PC-3 (cell line): ENCODE results near the gene CAMK1D. TPM values are rescaled to one million over a fixed set of nuclear protein-coding genes. Genes with fewer than 3 reads are reported as not detected.

ENCODE experiments used
- ATAC-seq: fragments of 200-7000 bp; cut with Tn5 transposase; 2 replicates; pipeline ENCODE4 v1.9.1; 2020; ENCODE audit warnings: mild to moderate bottlenecking, moderate library complexity
- BruUV-seq: library from RNA; stranded (reverse); fragments of 400-500 nt; replicated peaks from 2 replicates; lab custom pipeline; 2021; lab: Mats Ljungman, UMichigan
- CTCF ChIA-PET: fragments of 300-600 bp; sonication (Branson Sonifier 250); formaldehyde crosslinking; loops from one replicate; lab custom pipeline; 2022; ENCODE audit warnings: antibody characterized with exemption; lab: Charles Lee
- POLR2A ChIA-PET: fragments of 300-600 bp; sonication (Branson Sonifier 250); formaldehyde crosslinking; loops from one replicate; lab custom pipeline; 2022; ENCODE audit warnings: antibody characterized with exemption; ENCODE audit not compliant: unreplicated experiment; lab: Charles Lee
- DNase-seq: peaks from one replicate; pipeline ENCODE4 v3.0.0-alpha.2; 2015
- H2AFZ ChIP-seq: fragments of 300-600 bp; sonication (generic); 2 replicates; pipeline ENCODE4 v1.6.0; 2016; ENCODE audit warnings: antibody characterized with exemption, low read length
- H3F3A ChIP-seq: fragments of 300-600 bp; sonication (generic); one replicate; pipeline ENCODE4 v1.6.0; 2017; ENCODE audit warnings: antibody characterized with exemption, low read length, control low read depth, mild to moderate bottlenecking; ENCODE audit not compliant: unreplicated experiment
- H3K27ac ChIP-seq: fragments of 300-600 bp; sonication (generic); 2 replicates; pipeline ENCODE4 v1.5.1; 2016; ENCODE audit warnings: mild to moderate bottlenecking, low read length
- H3K27me3 ChIP-seq: fragments of 300-600 bp; sonication (generic); 2 replicates; pipeline ENCODE4 v1.6.1; 2016; ENCODE audit warnings: low read length, mixed read lengths
- H3K36me3 ChIP-seq: fragments of 300-600 bp; sonication (generic); 2 replicates; pipeline ENCODE4 v1.6.1; 2016; ENCODE audit warnings: low read depth, mixed run types, low read length, mixed read lengths
- H3K4me1 ChIP-seq: fragments of 300-600 bp; sonication (generic); 2 replicates; pipeline ENCODE4 v1.5.1; 2016; ENCODE audit warnings: low read length; ENCODE audit not compliant: insufficient read depth
- H3K4me2 ChIP-seq: fragments of 300-600 bp; sonication (generic); 2 replicates; pipeline ENCODE4 v1.6.0; 2016; ENCODE audit warnings: low read length
- H3K4me3 ChIP-seq: fragments of 300-600 bp; sonication (generic); 2 replicates; pipeline ENCODE4 v1.5.1; 2016; ENCODE audit warnings: mild to moderate bottlenecking, low read length, mixed read lengths
- H3K79me2 ChIP-seq: fragments of 300-600 bp; sonication (generic); 2 replicates; pipeline ENCODE4 v1.6.1; 2017; ENCODE audit warnings: low read length, mixed read lengths
- H3K9ac ChIP-seq: fragments of 300-600 bp; sonication (generic); 2 replicates; pipeline ENCODE4 v1.6.0; 2016; ENCODE audit warnings: mild to moderate bottlenecking, low read length
- H3K9me2 ChIP-seq: fragments of 300-600 bp; sonication (generic); replicated peaks from 2 replicates; pipeline ENCODE4 v1.6.1; 2016; ENCODE audit warnings: mixed run types, low read length, mixed read lengths
- H3K9me3 ChIP-seq: fragments of 300-600 bp; sonication (generic); 2 replicates; pipeline ENCODE4 v1.6.1; 2016; ENCODE audit warnings: low read length, mixed read lengths
- H4K20me1 ChIP-seq: fragments of 300-600 bp; sonication (generic); 2 replicates; pipeline ENCODE4 v1.6.1; 2016; ENCODE audit warnings: low read length, mixed read lengths
- EZH2 ChIP-seq: fragments of 300-600 bp; sonication (generic); IDR thresholded peaks from one replicate; pipeline ENCODE4 v1.6.1; 2017; ENCODE audit warnings: antibody characterized with exemption, mild to moderate bottlenecking, low read length; ENCODE audit not compliant: unreplicated experiment
- EZH2phosphoT487 ChIP-seq: fragments of 300-600 bp; sonication (generic); IDR thresholded peaks from 2 replicates; pipeline ENCODE4 v1.6.1; 2018; ENCODE audit warnings: mild to moderate bottlenecking, antibody characterized with exemption, low read length, borderline replicate concordance
- intact Hi-C: fragments of 100-400 bp; cut with micrococcal nuclease; formaldehyde crosslinking; loops from 2 replicates; pipeline ENCODE4 v1.9.0; 2023
- total RNA-seq: library from RNA; depleted of rRNA; stranded (reverse); fragments of >200 nt; gene quantifications from 2 replicates; pipeline ENCODE4 v1.2.3, GENCODE V29; 2014
- TF ChIP-seq, protein P1 (sequence below): fragments of 300-600 bp; sonication (generic); conservative IDR thresholded peaks from 2 replicates; pipeline ENCODE4 v1.5.1; 2017; ENCODE audit warnings: antibody characterized with exemption, low read depth, mild to moderate bottlenecking, low read length

Gene CAMK1D
- total RNA-seq, 1 experiment from 2014 or later, result 1.3 TPM

DNA sequence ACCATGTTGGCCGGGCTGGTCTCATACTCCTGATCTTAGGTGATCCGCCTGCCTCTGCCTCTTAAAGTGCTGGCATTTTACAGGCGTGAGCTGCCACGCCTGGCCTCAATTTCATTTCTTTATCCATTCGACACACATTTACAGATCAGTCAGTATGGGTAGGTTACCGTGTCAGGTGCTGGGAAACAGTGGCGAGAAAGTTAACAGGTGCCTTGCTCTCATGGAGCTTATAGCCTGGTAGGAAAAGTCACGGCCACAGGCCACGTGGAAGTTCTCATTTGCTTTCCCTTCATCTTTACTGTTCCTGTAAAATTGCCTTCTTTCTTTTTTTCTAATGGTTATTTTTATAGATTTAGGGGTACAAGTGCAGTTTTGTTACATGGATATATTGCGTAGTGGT lies 2.6 kb upstream of the CAMK1D start:
- POLR2A ChIA-PET, result interaction anchor here (0.7 kb wide), 1 partner anchor 211 kb away, joined by 15 read pairs; no protein-coding TSS in a partner anchor

DNA sequence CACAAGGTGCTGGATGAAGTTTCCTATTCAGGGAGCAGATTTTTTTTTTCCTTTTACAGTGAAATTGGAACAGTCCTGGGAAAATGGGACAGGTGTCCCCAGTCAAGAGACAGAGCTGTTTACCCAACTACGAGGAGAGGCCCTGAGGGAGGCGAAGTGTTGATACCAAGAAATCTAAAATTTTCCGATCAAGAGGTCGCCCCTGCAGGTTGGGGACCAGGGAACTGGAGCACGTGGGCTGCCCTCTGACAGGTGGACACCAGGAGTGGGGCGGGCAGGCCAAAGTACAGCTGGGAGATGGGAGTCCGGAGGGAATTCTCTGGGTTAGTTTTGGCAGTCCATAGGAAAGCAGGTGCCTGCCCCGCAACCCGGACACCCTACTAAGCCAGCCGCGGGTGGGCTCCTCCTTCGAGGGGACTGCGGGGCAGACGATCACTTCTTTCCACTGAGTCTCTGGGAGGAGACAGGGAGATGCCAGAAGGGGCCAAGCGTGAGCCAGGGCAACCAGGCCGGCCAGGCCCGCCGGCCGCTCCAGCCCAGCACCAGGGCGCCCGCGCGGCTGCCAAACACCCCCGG lies 965 bp upstream of the CAMK1D start:
- ChIA-PET POLR2A (interaction anchor here (0.6 to 0.7 kb wide), 2 partner anchors 63 to 623 kb away, joined by 3 to 6 read pairs; no protein-coding TSS in a partner anchor), CTCF (interaction anchor here (0.6 kb wide), 1 partner anchor 46 kb away, joined by 6 read pairs; no protein-coding TSS in a partner anchor)
- TF ChIP-seq EZH2phosphoT487, result no peak
- TF ChIP-seq, protein P1, sequence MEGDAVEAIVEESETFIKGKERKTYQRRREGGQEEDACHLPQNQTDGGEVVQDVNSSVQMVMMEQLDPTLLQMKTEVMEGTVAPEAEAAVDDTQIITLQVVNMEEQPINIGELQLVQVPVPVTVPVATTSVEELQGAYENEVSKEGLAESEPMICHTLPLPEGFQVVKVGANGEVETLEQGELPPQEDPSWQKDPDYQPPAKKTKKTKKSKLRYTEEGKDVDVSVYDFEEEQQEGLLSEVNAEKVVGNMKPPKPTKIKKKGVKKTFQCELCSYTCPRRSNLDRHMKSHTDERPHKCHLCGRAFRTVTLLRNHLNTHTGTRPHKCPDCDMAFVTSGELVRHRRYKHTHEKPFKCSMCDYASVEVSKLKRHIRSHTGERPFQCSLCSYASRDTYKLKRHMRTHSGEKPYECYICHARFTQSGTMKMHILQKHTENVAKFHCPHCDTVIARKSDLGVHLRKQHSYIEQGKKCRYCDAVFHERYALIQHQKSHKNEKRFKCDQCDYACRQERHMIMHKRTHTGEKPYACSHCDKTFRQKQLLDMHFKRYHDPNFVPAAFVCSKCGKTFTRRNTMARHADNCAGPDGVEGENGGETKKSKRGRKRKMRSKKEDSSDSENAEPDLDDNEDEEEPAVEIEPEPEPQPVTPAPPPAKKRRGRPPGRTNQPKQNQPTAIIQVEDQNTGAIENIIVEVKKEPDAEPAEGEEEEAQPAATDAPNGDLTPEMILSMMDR, result no peak
- no peak for TF ChIP-seq EZH2
- intact Hi-C loops, result no loop called here
- ATAC-seq, result no peak
- Histone ChIP-seq H3K4me1 (peaks cover 5% of the 10 kb centered on the region; the same call in 1 of the 2 replicates), H3K27me3 (no peaks in the 10 kb centered on the region), H3K36me3 (no peaks in the 10 kb centered on the region), H3K27ac (no peak overlapping the region), H4K20me1 (no peaks in the 10 kb centered on the region), H3F3A (no peaks in the 10 kb centered on the region), H3K9me3 (no peaks in the 10 kb centered on the region), H3K4me3 (no peak overlapping the region), H3K79me2 (no peaks in the 10 kb centered on the region), H3K9ac (no peak overlapping the region), H3K4me2 (0 out of 2 replicates have a peak overlapping the region, but pooled peaks have one; percentile 22), H2AFZ (no peak overlapping the region), H3K9me2 (no peaks in the 10 kb centered on the region)
- BruUV-seq, result no TSS peak
- DNase-seq, result no peak

More for the DNA sequence above, 2.6 kb upstream of the CAMK1D start:
- no peaks in the 10 kb centered on the region for H4K20me1 ChIP-seq
- no peak overlapping the region for H3K9ac ChIP-seq
- DNase-seq (no peak), ATAC-seq (no peak)
- H3K4me2 ChIP-seq, result no peak overlapping the region
- H3K9me3 ChIP-seq, result no peaks in the 10 kb centered on the region
- BruUV-seq, result no TSS peak
- no peaks in the 10 kb centered on the region for H3K27me3 ChIP-seq
- no peaks in the 10 kb centered on the region for H3K4me1 ChIP-seq
- no peak overlapping the region for H3K4me3 ChIP-seq
- H2AFZ ChIP-seq, result no peak overlapping the region
- intact Hi-C loops, result no loop called here
- no peaks in the 10 kb centered on the region for H3K9me2 ChIP-seq
- no peak overlapping the region for H3K27ac ChIP-seq
- H3K36me3 ChIP-seq, result no peaks in the 10 kb centered on the region
- CTCF ChIA-PET, result no interaction called here
- TF ChIP-seq EZH2phosphoT487 (no peak), EZH2 (no peak)
- TF ChIP-seq, protein P1, result no peak
- no peaks in the 10 kb centered on the region for H3F3A ChIP-seq
- H3K79me2 ChIP-seq, result no peaks in the 10 kb centered on the region

DNA sequence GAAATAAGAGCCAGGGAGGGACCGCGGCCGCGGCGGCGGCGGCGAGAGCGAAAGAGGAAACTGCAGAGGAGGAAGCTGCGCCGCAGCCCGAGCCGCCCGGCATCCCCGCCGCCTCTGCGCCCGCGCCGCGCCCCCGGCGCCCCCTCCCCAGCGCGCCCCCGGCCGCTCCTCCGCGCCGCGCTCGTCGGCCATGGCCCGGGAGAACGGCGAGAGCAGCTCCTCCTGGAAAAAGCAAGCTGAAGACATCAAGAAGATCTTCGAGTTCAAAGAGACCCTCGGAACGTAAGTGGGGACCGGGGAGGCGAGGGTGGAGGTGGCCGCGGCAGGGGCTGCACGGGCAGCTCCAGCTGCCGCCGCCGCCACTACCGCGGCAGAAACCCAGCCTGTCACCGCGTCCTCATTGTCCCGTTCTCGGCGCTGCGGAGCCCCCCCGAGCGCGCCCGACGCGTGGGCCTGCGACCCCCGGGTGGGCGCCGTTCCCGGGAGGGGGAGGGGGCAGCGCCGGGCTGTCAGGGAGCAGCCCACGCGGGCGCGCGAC lies 351 bp downstream of the CAMK1D start:
- ChIA-PET POLR2A (no interaction called here), CTCF (no interaction called here)
- Histone ChIP-seq H3K9me3 (no peaks in the 10 kb centered on the region), H3K9ac (peak overlapping the region; percentile 66), H4K20me1 (no peaks in the 10 kb centered on the region), H3K36me3 (no peaks in the 10 kb centered on the region), H2AFZ (peak overlapping the region; percentile 68), H3K27ac (no peak overlapping the region), H3K27me3 (no peaks in the 10 kb centered on the region), H3K4me3 (peak overlapping the region; percentile 81), H3K79me2 (no peaks in the 10 kb centered on the region), H3K4me1 (peaks cover 8% of the 10 kb centered on the region; the same call in 1 of the 2 replicates), H3K9me2 (no peaks in the 10 kb centered on the region), H3K4me2 (peak overlapping the region; percentile 96), H3F3A (no peaks in the 10 kb centered on the region)
- intact Hi-C loops, result loop anchor here (5.0 kb wide), 3 partner anchors 48 to 363 kb away; no protein-coding TSS in a partner anchor
- ATAC-seq, result peak; percentile 5; the same call in 1 of the 2 replicates
- BruUV-seq, result no TSS peak
- DNase-seq, result no peak
- TF ChIP-seq, protein P1, result no peak
- TF ChIP-seq EZH2phosphoT487 (no peak), EZH2 (no peak)
